Tibial nerve (tissue), 4 donors: ENCODE measurements around the gene BPI. TPM values are rescaled to one million over a fixed set of nuclear protein-coding genes. Genes with fewer than 3 reads are reported as not detected.
A peak's percentile ranks its signal among the peaks of the same experiment; 100 is the strongest.

Experiments used
- DNase-seq, 2 donors: peaks; one replicate each; pipeline ENCODE4 v3.0.0-alpha.2; 2019; ENCODE audit warnings: low spot score in 2 of 2
- H3K27ac ChIP-seq, 4 donors: fragments of 200-600 bp; sonication (generic) in 3 of 4; one replicate each; pipeline ENCODE4 v1.5.1; 2017 to 2019; ENCODE audit warnings: mild to moderate bottlenecking in 1 of 4
- H3K27me3 ChIP-seq, 2 donors: fragments of 200-600 bp; sonication (generic) in 1 of 2; one replicate each; pipeline versions ENCODE4 v1.5.1 to v1.6.0; 2017 to 2019
- H3K36me3 ChIP-seq, 3 donors: fragments of 200-600 bp; sonication (generic); one replicate each; pipeline ENCODE4 v1.5.1; 2018 to 2019
- H3K4me1 ChIP-seq, 4 donors: fragments of 200-600 bp; sonication (generic) in 3 of 4; one replicate each; pipeline ENCODE4 v1.5.1; 2017 to 2019
- H3K4me3 ChIP-seq, 4 donors: fragments of 200-600 bp; sonication (generic) in 3 of 4; one replicate each; pipeline ENCODE4 v1.5.1; 2017 to 2019; ENCODE audit warnings: mild to moderate bottlenecking in 1 of 4, moderate library complexity in 1 of 4
- H3K9me3 ChIP-seq, 4 donors: fragments of 200-600 bp; sonication (generic) in 3 of 4; one replicate each; pipeline ENCODE4 v1.5.1; 2017 to 2019
- CTCF ChIP-seq, 5 experiments: fragments of 200-600 bp in 3 of 5; fragments of 450-650 bp in 2 of 5; sonication (generic) in 3 of 5; IDR thresholded peaks; one replicate each; pipeline ENCODE4 v1.5.1; 2016 to 2019; ENCODE audit warnings: antibody characterized with exemption in 5 of 5, mild to moderate bottlenecking in 3 of 5, moderate library complexity in 2 of 5
- EP300 ChIP-seq, 2 donors: sonication (generic); formaldehyde crosslinking; IDR thresholded peaks; one replicate each; pipeline ENCODE4 v1.6.1; 2017; ENCODE audit warnings: antibody characterized with exemption in 2 of 2, mild to moderate bottlenecking in 1 of 2
- POLR2A ChIP-seq, 2 donors: fragments of 450-650 bp; IDR thresholded peaks; one replicate each; pipeline ENCODE4 v1.6.1; 2017; ENCODE audit warnings: antibody characterized with exemption in 2 of 2, mild to moderate bottlenecking in 2 of 2, moderate library complexity in 2 of 2
- WGBS, 2 donors: methylation state at CpG; one replicate each; pipeline ENCODE4 v1.1.5; 2018; 5-methylcytosine and 5-hydroxymethylcytosine counted together
- total RNA-seq, 4 donors: library from RNA; depleted of rRNA; stranded (reverse); fragments of >200 nt; gene quantifications; one replicate each; pipeline ENCODE4 v1.1.0, GENCODE V29; 2016

Gene BPI
- total RNA-seq, 4 donors from 2014 or later, result 0.84 TPM; not detected in 3

- no peak for TF ChIP-seq EP300 (IDR thresholded peaks at IDR 0.05)
- TF ChIP-seq CTCF (IDR thresholded peaks at IDR 0.05), result peak in 1 of 5 experiments; percentile 11
- no peak for TF ChIP-seq POLR2A (IDR thresholded peaks at IDR 0.05)
- Histone ChIP-seq H3K27me3 (no peaks in the 10 kb centered on the region), H3K4me3 (no peak overlapping the region), H3K27ac (no peak overlapping the region), H3K9me3 (no peaks in the 10 kb centered on the region), H3K4me1 (peaks cover 0 to 4% (median 0%) of the 10 kb centered on the region in 4 donors), H3K36me3 (no peaks in the 10 kb centered on the region)
- DNase-seq, result no peak
- 70 to 73% methylated on average over 5 of the region's 5 CpGs for WGBS, 2 donors
Observed at GRCh38 chr20:38315290-38315966, 11.5 kb downstream of the BPI start.

GRCh38 chr20:38316341-38316740, 12.4 kb downstream of the BPI start:
- H3K36me3 ChIP-seq, result no peaks in the 10 kb centered on the region
- H3K27ac ChIP-seq, result no peak overlapping the region
- TF ChIP-seq CTCF (IDR thresholded peaks at IDR 0.05), result no peak
- TF ChIP-seq EP300 (IDR thresholded peaks at IDR 0.05), result no peak
- no peak for TF ChIP-seq POLR2A (IDR thresholded peaks at IDR 0.05)
- H3K9me3 ChIP-seq, result no peaks in the 10 kb centered on the region
- no peak for DNase-seq
- 87 to 97% methylated on average over 4 of the region's 4 CpGs for whole genome bisulfite sequencing, 2 donors
- H3K4me3 ChIP-seq, result no peak overlapping the region
- peaks cover 0 to 4% (median 0%) of the 10 kb centered on the region in 4 donors for H3K4me1 ChIP-seq
- H3K27me3 ChIP-seq, result no peaks in the 10 kb centered on the region

GRCh38 chr20:38317422-38317821, 13.5 kb downstream of the BPI start:
- Histone ChIP-seq H3K9me3 (no peaks in the 10 kb centered on the region), H3K4me3 (no peak overlapping the region), H3K27ac (no peak overlapping the region), H3K36me3 (no peaks in the 10 kb centered on the region), H3K27me3 (no peaks in the 10 kb centered on the region), H3K4me1 (peaks cover 0 to 7% (median 0%) of the 10 kb centered on the region in 4 donors)
- 77 to 88% methylated on average over 3 of the region's 3 CpGs for WGBS, 2 donors
- TF ChIP-seq CTCF (IDR thresholded peaks at IDR 0.05), result no peak
- no peak for TF ChIP-seq POLR2A (IDR thresholded peaks at IDR 0.05)
- TF ChIP-seq EP300 (IDR thresholded peaks at IDR 0.05), result no peak
- DNase-seq, result no peak

- Histone ChIP-seq H3K4me1 (peaks cover 0 to 7% (median 0%) of the 10 kb centered on the region in 4 donors), H3K9me3 (no peaks in the 10 kb centered on the region), H3K27me3 (no peaks in the 10 kb centered on the region), H3K27ac (no peak overlapping the region), H3K4me3 (no peak overlapping the region), H3K36me3 (no peaks in the 10 kb centered on the region)
- no peak for DNase-seq
- TF ChIP-seq POLR2A (IDR thresholded peaks at IDR 0.05) (no peak), CTCF (IDR thresholded peaks at IDR 0.05) (no peak), EP300 (IDR thresholded peaks at IDR 0.05) (no peak)
- 46 to 64% methylated on average over 6 of the region's 6 CpGs for WGBS, 2 donors
Observed at GRCh38 chr20:38320221-38320620, 16.3 kb downstream of the BPI start.

- Histone ChIP-seq H3K36me3 (no peaks in the 10 kb centered on the region), H3K9me3 (no peaks in the 10 kb centered on the region), H3K4me3 (no peak overlapping the region), H3K27me3 (no peaks in the 10 kb centered on the region), H3K4me1 (peaks cover 0 to 7% (median 0%) of the 10 kb centered on the region in 4 donors), H3K27ac (no peak overlapping the region)
- DNase-seq, result peak in 1 of 2 donors; percentile 50
- TF ChIP-seq POLR2A (IDR thresholded peaks at IDR 0.05), result no peak
- TF ChIP-seq EP300 (IDR thresholded peaks at IDR 0.05), result no peak
- peak; percentile 41 to 80 (median 61) for TF ChIP-seq CTCF (IDR thresholded peaks at IDR 0.05)
- WGBS, 2 donors, result 1 to 3% methylated on average over 5 of the region's 5 CpGs
Observed at GRCh38 chr20:38321959-38322598, 18.1 kb downstream of the BPI start.
